NCI-H526 (cell line): ENCODE results near the gene TRERF1.

Experiments
- DNase-seq, 2 experiments: peaks; one replicate each; lab custom pipeline; 2025; lab: John Stamatoyannopoulos, UW

TRERF1 gene

GRCh38 chr6:42304053-42304712 lies 147.5 kb downstream of the TRERF1 start:
- no peak for DNase-seq

- no peak for DNase-seq
Measured at GRCh38 chr6:42302411-42302810, 149.3 kb downstream of the TRERF1 start.

DNA sequence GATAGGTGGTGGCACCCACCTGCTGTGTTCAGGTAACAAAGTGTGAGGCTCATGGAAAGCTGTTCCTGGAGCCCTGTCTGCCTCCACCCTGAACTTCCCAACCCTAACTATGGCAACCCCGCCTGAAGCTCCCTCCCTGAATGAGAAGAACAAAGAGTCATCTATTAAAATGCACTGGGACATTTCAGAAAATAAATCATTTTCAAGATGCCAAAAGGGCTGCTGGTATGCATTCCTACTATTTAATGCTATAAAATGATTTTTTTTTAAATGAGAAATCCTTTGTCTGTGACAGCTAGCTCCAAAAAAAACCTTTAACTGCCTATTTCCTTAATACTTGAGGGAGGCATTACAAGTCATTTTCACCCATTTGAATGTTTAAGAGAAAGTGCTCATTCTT lies 149.7 kb downstream of the TRERF1 start:
- DNase-seq, result no peak

- DNase-seq, result no peak
Measured at GRCh38 chr6:42300701-42301100, 151.0 kb downstream of the TRERF1 start.

DNA sequence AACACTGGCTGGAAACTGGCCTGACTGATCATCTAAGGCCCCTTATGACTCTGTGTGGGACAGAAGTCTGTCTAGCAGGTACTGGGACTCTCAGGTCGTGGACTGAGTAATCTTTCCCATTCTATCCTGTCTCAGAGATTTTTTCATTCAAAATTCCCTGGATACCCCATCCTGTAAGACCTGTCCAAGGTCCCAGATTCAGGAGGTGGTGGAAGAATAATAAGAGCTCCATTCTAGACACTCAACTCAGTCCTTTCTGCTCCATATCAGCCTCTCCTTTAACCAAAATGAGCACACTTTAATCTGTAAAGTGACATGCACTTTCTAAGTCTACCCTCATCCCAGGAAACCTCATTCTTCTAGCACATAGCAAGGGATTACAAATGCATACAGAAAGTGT lies 151.5 kb downstream of the TRERF1 start:
- DNase-seq, result no peak

GRCh38 chr6:42297661-42298060 lies 154.1 kb downstream of the TRERF1 start:
- DNase-seq, result no peak

DNA sequence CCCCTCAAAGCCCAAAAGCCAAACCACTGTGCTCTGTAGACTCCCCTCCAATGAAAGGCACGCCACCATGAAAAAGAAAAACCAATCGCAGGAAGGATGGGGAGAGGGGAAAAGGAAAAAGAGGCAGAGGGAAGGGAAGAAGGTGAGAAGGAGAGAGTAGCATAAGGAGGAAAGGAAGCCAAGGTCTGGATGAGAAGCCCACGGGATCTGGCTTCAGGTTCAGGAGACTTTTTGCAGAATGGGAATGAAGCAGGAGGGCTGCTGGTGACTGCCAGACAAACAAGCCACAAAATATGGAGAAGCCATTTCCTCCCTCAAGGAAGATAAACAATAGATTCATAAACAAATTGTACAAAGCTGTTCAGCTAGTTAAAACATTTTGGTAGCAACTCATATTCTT lies 155.1 kb downstream of the TRERF1 start:
- no peak for DNase-seq

GRCh38 chr6:42295677-42296076 lies 156.0 kb downstream of the TRERF1 start:
- DNase-seq, result no peak

GRCh38 chr6:42295181-42295580 lies 156.5 kb downstream of the TRERF1 start:
- no peak for DNase-seq

GRCh38 chr6:42294759-42295158 lies 157.0 kb downstream of the TRERF1 start:
- no peak for DNase-seq

- no peak for DNase-seq
Measured at GRCh38 chr6:42293386-42293977, 158.2 kb downstream of the TRERF1 start.

DNA sequence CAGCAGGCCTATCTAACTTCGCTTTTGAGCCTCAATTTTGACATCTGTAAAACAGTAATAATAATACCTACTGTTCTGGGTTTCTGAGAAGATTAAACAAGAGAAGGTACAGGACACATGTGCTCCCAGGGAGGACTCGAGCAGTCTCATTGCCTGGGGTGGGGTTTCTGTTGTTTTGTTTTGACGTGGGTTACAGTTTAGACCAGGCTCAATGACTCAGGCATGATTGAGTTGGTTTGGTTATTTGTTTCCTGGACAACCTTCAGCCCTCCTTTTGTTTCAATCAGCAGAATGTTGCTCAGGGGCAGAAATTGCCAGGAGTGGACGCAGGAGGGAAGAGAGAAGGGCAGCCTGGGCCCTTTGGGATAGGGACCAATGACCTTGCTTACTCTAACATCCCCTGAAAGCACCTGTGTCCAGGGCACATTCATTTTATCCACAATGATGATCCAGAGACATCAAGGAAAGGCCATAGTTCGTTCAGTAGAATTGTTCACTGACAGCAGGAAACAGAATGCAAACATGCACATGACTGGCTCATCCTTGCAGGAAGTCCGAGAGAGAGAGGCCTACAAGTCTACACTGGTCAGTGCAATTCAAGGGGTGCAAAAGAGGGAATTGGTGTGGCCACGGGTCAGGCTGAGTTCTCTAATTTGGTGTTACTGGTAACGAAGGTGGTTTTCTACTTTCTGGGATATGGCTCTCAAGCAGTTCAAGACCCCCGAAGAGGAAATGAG lies 159.6 kb downstream of the TRERF1 start:
- no peak for DNase-seq

DNA sequence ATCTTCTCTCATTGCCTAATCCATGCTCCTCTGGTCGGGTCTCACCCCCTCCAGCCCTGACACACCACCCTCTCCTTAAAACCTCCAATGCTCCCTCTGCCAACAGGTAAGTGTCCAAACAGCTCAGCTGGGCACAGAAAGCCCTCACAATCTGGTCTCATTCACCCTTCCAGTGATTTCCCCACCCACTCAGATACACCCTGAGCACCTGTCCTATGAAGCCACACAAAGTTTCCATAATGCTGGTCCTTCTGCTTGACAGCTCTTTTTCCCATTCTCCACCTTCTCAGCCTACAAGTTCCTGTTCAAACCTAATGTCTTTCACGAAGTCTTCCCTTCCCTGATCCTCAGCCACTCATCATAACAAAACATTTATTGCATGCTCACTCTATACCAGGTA lies 164.0 kb downstream of the TRERF1 start:
- DNase-seq, result no peak

- DNase-seq, result no peak
Measured at GRCh38 chr6:42281570-42281969, 170.2 kb downstream of the TRERF1 start.

DNA sequence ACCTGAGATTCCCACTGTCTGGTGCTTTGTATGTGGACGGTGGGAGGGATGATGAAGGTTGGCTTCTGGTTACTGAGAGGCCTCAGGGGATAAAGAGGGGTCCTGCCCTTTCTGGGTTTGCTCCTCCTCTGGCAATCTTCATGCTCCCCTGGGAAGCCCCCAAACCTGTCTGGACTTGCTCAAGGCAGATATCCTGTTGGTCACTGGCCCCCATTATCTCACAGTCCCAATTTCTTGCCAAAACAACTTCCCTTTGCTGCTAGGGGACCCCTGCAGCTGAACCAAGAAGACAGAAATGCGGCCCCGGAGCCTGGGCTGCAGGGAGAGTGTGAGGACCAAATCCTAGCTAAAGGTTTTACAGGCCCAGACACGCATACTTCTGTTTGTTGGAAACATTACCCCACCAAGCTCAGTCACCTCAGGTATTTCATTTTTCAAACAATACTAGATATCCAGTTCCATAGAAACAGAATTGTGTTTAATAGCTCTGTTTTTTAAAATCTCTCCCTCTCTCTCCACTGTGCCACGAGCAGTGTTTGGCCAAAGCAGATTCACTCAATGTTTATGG lies 170.7 kb downstream of the TRERF1 start:
- no peak for DNase-seq

DNA sequence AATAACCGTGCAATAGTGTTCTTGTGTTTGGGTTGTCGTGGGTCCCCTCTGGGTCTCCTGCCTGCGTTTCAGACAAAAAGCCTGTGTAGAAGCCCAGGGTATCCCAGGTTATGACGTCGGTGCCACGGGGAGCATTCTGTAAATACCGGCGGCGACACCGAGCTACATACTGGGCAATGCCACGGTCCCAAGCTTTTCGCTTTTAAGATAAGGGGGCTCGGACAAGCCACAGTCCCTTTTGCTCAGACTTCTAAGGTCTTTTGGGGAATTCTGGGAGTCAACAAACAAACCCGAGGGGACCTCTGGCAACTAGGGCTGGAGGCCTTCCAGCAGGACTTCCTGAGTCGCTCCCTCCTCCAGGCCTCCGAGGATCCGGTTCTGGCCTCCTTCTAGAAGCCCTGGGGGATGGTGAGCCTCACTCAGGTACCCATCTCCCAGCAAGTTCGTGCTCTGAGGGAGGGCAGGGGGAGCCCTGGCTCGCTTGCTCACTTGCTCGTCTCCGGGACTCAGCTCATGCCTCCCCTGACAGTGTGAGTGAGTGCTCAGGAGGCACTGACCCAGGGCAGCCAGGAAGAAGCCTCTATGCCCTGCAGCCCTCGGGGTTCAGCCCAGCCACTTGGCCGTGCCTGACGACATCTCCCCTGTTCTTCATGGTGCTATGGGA lies 171.6 kb downstream of the TRERF1 start:
- DNase-seq, result no peak

- no peak for DNase-seq
Measured at GRCh38 chr6:42279144-42279781, 172.5 kb downstream of the TRERF1 start.

- DNase-seq, result no peak
Measured at GRCh38 chr6:42278131-42278853, 173.4 kb downstream of the TRERF1 start.

- no peak for DNase-seq
Measured at GRCh38 chr6:42276034-42276890, 175.5 kb downstream of the TRERF1 start.

DNA sequence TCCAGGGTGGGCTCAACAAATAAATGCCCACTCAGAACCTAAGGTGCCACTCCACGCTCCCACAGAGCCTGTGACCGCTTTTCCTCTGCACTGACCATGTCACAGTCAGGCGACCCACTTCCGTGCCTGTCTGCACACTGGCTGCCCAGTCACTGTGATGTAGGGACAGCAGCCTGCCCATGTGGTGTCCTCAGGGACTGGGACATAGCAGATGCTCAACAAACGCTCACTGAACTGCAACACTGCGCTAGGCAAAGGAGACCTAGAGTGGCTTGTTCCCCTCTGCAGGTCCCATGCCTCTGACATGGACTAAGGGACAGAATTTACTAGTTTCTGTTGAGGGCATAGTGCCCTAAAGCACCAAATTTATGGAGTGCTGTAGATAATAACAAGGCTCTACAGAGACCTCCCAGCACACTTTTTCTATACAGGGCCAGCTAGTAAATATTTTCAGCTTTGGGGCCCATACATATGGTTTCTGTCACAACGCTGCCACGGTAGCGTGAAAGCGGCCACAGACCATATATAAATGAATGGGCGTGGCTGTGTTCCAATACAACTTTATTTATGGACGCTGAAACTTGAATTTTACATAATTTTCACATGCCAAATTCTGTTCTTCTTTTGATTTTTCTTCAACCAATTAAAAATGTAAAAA lies 176.2 kb downstream of the TRERF1 start:
- no peak for DNase-seq
